GM23338 (cell line): ENCODE results near the gene OTUD6A. TPM values are rescaled to one million over a fixed set of nuclear protein-coding genes. Genes with fewer than 3 reads are reported as not detected.

Source experiments
- ATAC-seq: fragments of 200-7000 bp; cut with Tn5 transposase; 3 replicates; pipeline ENCODE4 v1.9.1; 2020
- DNase-seq: peaks from one replicate; pipeline ENCODE4 v3.0.0-alpha.2; 2015; ENCODE audit warnings: low spot score
- H2AFZ ChIP-seq: fragments of 200-600 bp; sonication (generic); 2 replicates; pipeline ENCODE4 v1.8.0; 2016; ENCODE audit warnings: antibody characterized with exemption, mild to moderate bottlenecking, moderate library complexity
- H3F3A ChIP-seq: fragments of 200-600 bp; sonication (generic); replicated peaks from 2 replicates; pipeline ENCODE4 v1.8.0; 2017; ENCODE audit warnings: antibody characterized with exemption, mixed run types, low read depth
- H3K27ac ChIP-seq: fragments of 200-600 bp; sonication (generic); 2 replicates; pipeline ENCODE4 v1.6.1; 2016; ENCODE audit warnings: low read depth
- H3K27me3 ChIP-seq: fragments of 200-600 bp; sonication (generic); 2 replicates; pipeline ENCODE4 v1.8.0; 2016; ENCODE audit warnings: mild to moderate bottlenecking, mixed run types, moderate library complexity; ENCODE audit not compliant: insufficient read depth
- H3K36me3 ChIP-seq: fragments of 200-600 bp; sonication (generic); 2 replicates; pipeline ENCODE4 v1.8.0; 2016; ENCODE audit warnings: mild to moderate bottlenecking; ENCODE audit not compliant: insufficient read depth
- H3K4me1 ChIP-seq: fragments of 200-600 bp; sonication (generic); 2 replicates; pipeline ENCODE4 v1.8.0; 2016; ENCODE audit warnings: mild to moderate bottlenecking, moderate library complexity; ENCODE audit not compliant: insufficient read depth
- H3K4me2 ChIP-seq: fragments of 200-600 bp; sonication (generic); 2 replicates; pipeline ENCODE4 v1.7.1; 2017; ENCODE audit warnings: mixed run types
- H3K4me3 ChIP-seq: fragments of 200-600 bp; sonication (generic); 2 replicates; pipeline ENCODE4 v1.6.1; 2016; ENCODE audit warnings: mixed run types
- H3K79me2 ChIP-seq: fragments of 200-600 bp; sonication (generic); replicated peaks from 2 replicates; pipeline ENCODE4 v1.8.0; 2017; ENCODE audit warnings: mild to moderate bottlenecking; ENCODE audit not compliant: insufficient read depth
- H3K9me2 ChIP-seq: fragments of 200-600 bp; sonication (generic); 2 replicates; pipeline ENCODE4 v1.8.0; 2017; ENCODE audit not compliant: insufficient read depth
- H4K20me1 ChIP-seq: fragments of 200-600 bp; sonication (generic); replicated peaks from 2 replicates; pipeline ENCODE4 v1.8.0; 2017; ENCODE audit warnings: mild to moderate bottlenecking; ENCODE audit not compliant: insufficient read depth
- H3K27ac Mint-ChIP-seq: 2 replicates; pipeline ENCODE4 v1.8.0; 2020; ENCODE audit warnings: inconsistent platforms, mild to moderate bottlenecking, moderate library complexity, mixed read lengths
- H3K27me3 Mint-ChIP-seq: 3 replicates; pipeline ENCODE4 v1.8.0; 2022; ENCODE audit warnings: low read depth, mild to moderate bottlenecking, moderate library complexity, mixed read lengths, inconsistent platforms; ENCODE audit not compliant: insufficient read depth, poor library complexity
- H3K36me3 Mint-ChIP-seq: 3 replicates; pipeline ENCODE4 v1.8.0; 2021; ENCODE audit warnings: low read depth, mild to moderate bottlenecking, inconsistent platforms, moderate library complexity, mixed read lengths
- H3K4me1 Mint-ChIP-seq: 3 replicates; pipeline ENCODE4 v1.8.0; 2020; ENCODE audit warnings: mild to moderate bottlenecking, inconsistent platforms, mixed read lengths
- H3K4me3 Mint-ChIP-seq: 3 replicates; pipeline ENCODE4 v1.8.0; 2021; ENCODE audit warnings: moderate library complexity, mild to moderate bottlenecking, inconsistent platforms, mixed read lengths
- H3K9me3 Mint-ChIP-seq: 3 replicates; pipeline ENCODE4 v1.8.0; 2020; ENCODE audit warnings: moderate library complexity, mild to moderate bottlenecking, inconsistent platforms, mixed read lengths
- CREB1 ChIP-seq: fragments of 250-450 bp; sonication (Bioruptor Pico); IDR thresholded peaks from 2 replicates; pipeline ENCODE4 v1.5.0; 2020; ENCODE audit warnings: low read depth, mild to moderate bottlenecking, moderate library complexity
- EZH2 ChIP-seq: fragments of 200-600 bp; sonication (generic); IDR thresholded peaks from one replicate; pipeline ENCODE4 v1.8.0; 2017; ENCODE audit warnings: antibody characterized with exemption, mild to moderate bottlenecking, low read depth; ENCODE audit not compliant: unreplicated experiment
- EZH2phosphoT487 ChIP-seq: fragments of 200-600 bp; sonication (generic); IDR thresholded peaks from one replicate; pipeline ENCODE4 v1.8.1; 2018; ENCODE audit warnings: antibody characterized with exemption; ENCODE audit not compliant: unreplicated experiment
- JUNB ChIP-seq: IDR thresholded peaks from one replicate; pipeline ENCODE4 v1.6.1; 2016; ENCODE audit warnings: antibody characterized with exemption; ENCODE audit not compliant: unreplicated experiment
- NANOG ChIP-seq: IDR thresholded peaks from 2 replicates; pipeline ENCODE4 v1.6.1; 2016; ENCODE audit warnings: antibody characterized with exemption, borderline replicate concordance
- POLR2AphosphoS5 ChIP-seq: IDR thresholded peaks from 2 replicates; pipeline ENCODE4 v1.6.1; 2016; ENCODE audit warnings: antibody characterized with exemption, low read depth
- REST ChIP-seq: IDR thresholded peaks from one replicate; pipeline ENCODE4 v1.6.1; 2018; ENCODE audit warnings: antibody characterized with exemption; ENCODE audit not compliant: unreplicated experiment
- ZNF114 ChIP-seq: fragments of 250-450 bp; sonication (Bioruptor Pico); IDR thresholded peaks from 2 replicates; pipeline ENCODE4 v1.5.0; 2020; ENCODE audit warnings: mild to moderate bottlenecking, moderate library complexity
- ZNF331 ChIP-seq: fragments of 250-450 bp; sonication (Bioruptor Pico); IDR thresholded peaks from 2 replicates; pipeline ENCODE4 v1.5.0; 2020; ENCODE audit warnings: low read depth, mild to moderate bottlenecking, moderate library complexity
- polyA plus RNA-seq: library from polyadenylated mRNA; unstranded; fragments of >200 nt; fragmentation: Nextera tagmentation; extraction: Ambion mirVana; gene quantifications from 2 replicates; pipeline ENCODE4 v1.2.1, GENCODE V29; 2016
- total RNA-seq: library from RNA; depleted of rRNA; stranded (reverse); fragments of >200 nt; shearing (Covaris generic); gene quantifications from 2 replicates; pipeline ENCODE4 v1.2.3, GENCODE V29; 2014
- TF ChIP-seq, protein P1 (sequence below), 2 experiments: fragments of 200-600 bp in 1 of 2; sonication (generic) in 1 of 2; conservative IDR thresholded peaks; 2 replicates each; pipeline versions ENCODE4 v1.5.1 to v1.6.1; 2016 to 2017; ENCODE audit warnings: antibody characterized with exemption in 2 of 2, low read depth in 2 of 2, mild to moderate bottlenecking in 2 of 2, moderate library complexity in 1 of 2
- TF ChIP-seq, protein P2 (sequence below): IDR thresholded peaks from 2 replicates; pipeline ENCODE4 v1.6.1; 2016; ENCODE audit warnings: antibody characterized with exemption

The OTUD6A gene
- total and polyA plus RNA-seq, 2 experiments from 2014 or later = 0.17 TPM; not detected in 1

DNA sequence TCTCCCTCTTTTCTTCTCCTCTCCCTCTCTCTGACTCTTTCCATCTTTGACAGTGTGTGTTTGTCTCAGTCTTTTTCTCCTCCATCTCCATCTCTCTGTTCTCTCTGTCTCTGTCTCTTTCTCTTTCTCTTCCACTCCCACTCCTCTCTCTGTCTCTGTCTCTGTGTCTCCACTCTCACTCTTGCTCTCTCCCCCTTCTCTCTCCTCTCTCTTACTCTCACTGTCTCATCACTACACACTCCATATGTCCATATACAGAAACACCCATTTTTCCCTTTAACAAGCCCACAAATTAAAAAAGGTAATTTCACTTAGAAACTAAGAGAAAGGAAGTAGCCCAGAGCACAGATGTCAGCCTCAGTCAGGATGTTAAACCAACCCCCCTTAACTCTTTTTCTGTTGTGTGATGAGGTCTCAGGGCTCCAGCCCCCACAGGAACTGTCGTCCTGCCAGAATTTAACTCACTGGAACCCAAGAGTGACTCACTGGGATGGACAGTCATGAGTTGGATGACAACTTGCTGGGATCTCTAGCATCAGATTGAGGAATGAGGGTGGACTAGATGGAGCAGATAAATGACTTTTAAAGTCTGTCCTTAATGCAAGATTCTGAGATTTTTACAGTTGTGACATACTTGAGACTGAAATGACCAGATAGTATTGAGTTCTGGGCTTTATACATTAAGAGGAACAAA lies 27.5 kb downstream of the OTUD6A start (continued):
- no peak for TF ChIP-seq REST
- TF ChIP-seq POLR2AphosphoS5 = no peak

GRCh38 chrX:70092247-70092646 lies 30.0 kb downstream of the OTUD6A start:
- Mint-ChIP-seq H3K4me3 (no peak overlapping the region), H3K36me3 (no peaks in the 10 kb centered on the region; the same call in 2 of the 3 replicates), H3K27ac (no peak overlapping the region), H3K4me1 (no peaks in the 10 kb centered on the region), H3K27me3 (peaks cover 3% of the 10 kb centered on the region), H3K9me3 (no peaks in the 10 kb centered on the region)
- Histone ChIP-seq H4K20me1 (no peaks in the 10 kb centered on the region), H3F3A (no peaks in the 10 kb centered on the region), H3K27me3 (no peaks in the 10 kb centered on the region), H3K4me2 (no peak overlapping the region), H3K4me1 (no peaks in the 10 kb centered on the region), H3K79me2 (no peaks in the 10 kb centered on the region), H3K36me3 (no peaks in the 10 kb centered on the region), H3K9me2 (no peaks in the 10 kb centered on the region), H2AFZ (no peak overlapping the region), H3K27ac (no peak overlapping the region), H3K4me3 (no peak overlapping the region)
- ATAC-seq (no peak), DNase-seq (no peak)
- no peak for TF ChIP-seq EZH2
- TF ChIP-seq, protein P1, sequence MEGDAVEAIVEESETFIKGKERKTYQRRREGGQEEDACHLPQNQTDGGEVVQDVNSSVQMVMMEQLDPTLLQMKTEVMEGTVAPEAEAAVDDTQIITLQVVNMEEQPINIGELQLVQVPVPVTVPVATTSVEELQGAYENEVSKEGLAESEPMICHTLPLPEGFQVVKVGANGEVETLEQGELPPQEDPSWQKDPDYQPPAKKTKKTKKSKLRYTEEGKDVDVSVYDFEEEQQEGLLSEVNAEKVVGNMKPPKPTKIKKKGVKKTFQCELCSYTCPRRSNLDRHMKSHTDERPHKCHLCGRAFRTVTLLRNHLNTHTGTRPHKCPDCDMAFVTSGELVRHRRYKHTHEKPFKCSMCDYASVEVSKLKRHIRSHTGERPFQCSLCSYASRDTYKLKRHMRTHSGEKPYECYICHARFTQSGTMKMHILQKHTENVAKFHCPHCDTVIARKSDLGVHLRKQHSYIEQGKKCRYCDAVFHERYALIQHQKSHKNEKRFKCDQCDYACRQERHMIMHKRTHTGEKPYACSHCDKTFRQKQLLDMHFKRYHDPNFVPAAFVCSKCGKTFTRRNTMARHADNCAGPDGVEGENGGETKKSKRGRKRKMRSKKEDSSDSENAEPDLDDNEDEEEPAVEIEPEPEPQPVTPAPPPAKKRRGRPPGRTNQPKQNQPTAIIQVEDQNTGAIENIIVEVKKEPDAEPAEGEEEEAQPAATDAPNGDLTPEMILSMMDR (conservative IDR thresholded peaks at IDR 0.05; ENCODE audit: low read depth in 2 of 2) = no peak
- TF ChIP-seq ZNF331 = no peak
- TF ChIP-seq EZH2phosphoT487 = no peak
- TF ChIP-seq, protein P2, sequence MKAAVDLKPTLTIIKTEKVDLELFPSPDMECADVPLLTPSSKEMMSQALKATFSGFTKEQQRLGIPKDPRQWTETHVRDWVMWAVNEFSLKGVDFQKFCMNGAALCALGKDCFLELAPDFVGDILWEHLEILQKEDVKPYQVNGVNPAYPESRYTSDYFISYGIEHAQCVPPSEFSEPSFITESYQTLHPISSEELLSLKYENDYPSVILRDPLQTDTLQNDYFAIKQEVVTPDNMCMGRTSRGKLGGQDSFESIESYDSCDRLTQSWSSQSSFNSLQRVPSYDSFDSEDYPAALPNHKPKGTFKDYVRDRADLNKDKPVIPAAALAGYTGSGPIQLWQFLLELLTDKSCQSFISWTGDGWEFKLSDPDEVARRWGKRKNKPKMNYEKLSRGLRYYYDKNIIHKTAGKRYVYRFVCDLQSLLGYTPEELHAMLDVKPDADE = no peak
- no peak for TF ChIP-seq NANOG
- TF ChIP-seq REST = no peak
- TF ChIP-seq ZNF114 = no peak
- no peak for TF ChIP-seq CREB1 (CRISPR knock-in tag)
- TF ChIP-seq JUNB = no peak
